Endothelial cell of umbilical vein (primary cell): ENCODE results near the gene HPF1.

Source experiments
- CTCF ChIP-seq, 2 donors: IDR thresholded peaks; 1 replicate in 1 of 2; 2 replicates in 1 of 2; pipeline ENCODE4 v1.5.1; 2011; ENCODE audit warnings: low read length in 2 of 2, mild to moderate bottlenecking in 2 of 2, moderate library complexity in 2 of 2, control low read depth in 1 of 2, inconsistent platforms in 1 of 2, low read depth in 1 of 2; ENCODE audit not compliant: insufficient read depth in 1 of 2; ENCODE audit errors: extremely low read depth in 1 of 2
- EZH2 ChIP-seq: IDR thresholded peaks from 2 replicates; pipeline ENCODE4 v1.6.1; 2012; ENCODE audit warnings: borderline replicate concordance, low read depth, mild to moderate bottlenecking, moderate library complexity, low read length, inconsistent platforms; ENCODE audit not compliant: severe bottlenecking
- JUN ChIP-seq: IDR thresholded peaks from 2 replicates; pipeline ENCODE4 v1.6.1; 2011; ENCODE audit warnings: borderline replicate concordance, low read depth; ENCODE audit not compliant: insufficient read length, insufficient read depth
- MAX ChIP-seq: IDR thresholded peaks from 2 replicates; pipeline ENCODE4 v1.6.1; 2011; ENCODE audit not compliant: insufficient read depth, insufficient read length
- MYC ChIP-seq: IDR thresholded peaks from one replicate; pipeline ENCODE4 v1.6.1; 2011; ENCODE audit warnings: mild to moderate bottlenecking, low read depth, low read length
- POLR2A ChIP-seq: IDR thresholded peaks from 2 replicates; pipeline ENCODE4 v1.6.1; 2012; ENCODE audit warnings: low read depth, mild to moderate bottlenecking, control low read depth, low read length
- POLR2AphosphoS5 ChIP-seq: IDR thresholded peaks from 2 replicates; pipeline ENCODE4 v1.6.1; 2012; ENCODE audit warnings: low read depth, mild to moderate bottlenecking, control low read depth, low read length, moderate library complexity; ENCODE audit not compliant: insufficient read depth

- no peak for TF ChIP-seq CTCF (IDR thresholded peaks at IDR 0.05; ENCODE audit: extremely low read depth in 1 of 2, insufficient read depth in 1 of 2, low read depth in 1 of 2, low read length in 2 of 2)
- TF ChIP-seq MYC: no peak
- TF ChIP-seq EZH2: no peak
- TF ChIP-seq JUN: no peak
- TF ChIP-seq POLR2A: no peak
- TF ChIP-seq MAX: no peak
- TF ChIP-seq POLR2AphosphoS5: no peak
These were observed 33.5 kb downstream of the HPF1 start for GRCh38 chr4:169724260-169724659.
